Embryonic facial prominence (tissue), 1 donor: ENCODE measurements around the gene EPB41L4A.

Experiments used
- DNase-seq: peaks from one replicate; pipeline ENCODE4 v3.0.0-alpha.2; 2016; ENCODE audit errors: extremely low spot score

The EPB41L4A gene

GRCh38 chr5:112312295-112313275 is 106.5 kb downstream of the EPB41L4A start:
- no peak for DNase-seq

- no peak for DNase-seq
Measured at GRCh38 chr5:112310746-112311145, 108.3 kb downstream of the EPB41L4A start.

- DNase-seq, result no peak
Measured at GRCh38 chr5:112308608-112309007, 110.5 kb downstream of the EPB41L4A start.

GRCh38 chr5:112306956-112307355 is 112.1 kb downstream of the EPB41L4A start:
- DNase-seq, result no peak

- no peak for DNase-seq
Measured at GRCh38 chr5:112304743-112305142, 114.3 kb downstream of the EPB41L4A start.

- no peak for DNase-seq
Measured at GRCh38 chr5:112303685-112304084, 115.4 kb downstream of the EPB41L4A start.

- no peak for DNase-seq
Measured at GRCh38 chr5:112294126-112294525, 125.0 kb downstream of the EPB41L4A start.

GRCh38 chr5:112293587-112293986 is 125.5 kb downstream of the EPB41L4A start:
- DNase-seq, result no peak

GRCh38 chr5:112290691-112291090 is 128.4 kb downstream of the EPB41L4A start:
- DNase-seq, result no peak

- DNase-seq, result no peak
Measured at GRCh38 chr5:112289465-112289864, 129.6 kb downstream of the EPB41L4A start.

- no peak for DNase-seq
Measured at GRCh38 chr5:112283943-112284929, 134.8 kb downstream of the EPB41L4A start.

GRCh38 chr5:112283034-112283582 is 136.0 kb downstream of the EPB41L4A start:
- no peak for DNase-seq

- DNase-seq, result no peak
Measured at GRCh38 chr5:112279082-112279481, 140.0 kb downstream of the EPB41L4A start.

GRCh38 chr5:112276991-112277390 is 142.1 kb downstream of the EPB41L4A start:
- DNase-seq, result no peak

- DNase-seq, result no peak
Measured at GRCh38 chr5:112275671-112276070, 143.4 kb downstream of the EPB41L4A start.

- no peak for DNase-seq
Measured at GRCh38 chr5:112270299-112271293, 148.5 kb downstream of the EPB41L4A start.

- no peak for DNase-seq
Measured at GRCh38 chr5:112267231-112267630, 151.8 kb downstream of the EPB41L4A start.

GRCh38 chr5:112264666-112265065 is 154.4 kb downstream of the EPB41L4A start:
- DNase-seq, result no peak

- no peak for DNase-seq
Measured at GRCh38 chr5:112264151-112264550, 154.9 kb downstream of the EPB41L4A start.

- DNase-seq, result no peak
Measured at GRCh38 chr5:112263469-112263868, 155.6 kb downstream of the EPB41L4A start.

- DNase-seq, result no peak
Measured at GRCh38 chr5:112258571-112258970, 160.5 kb downstream of the EPB41L4A start.
